Right lobe of liver (tissue), 6 donors: ENCODE measurements around the gene TBKBP1. TPM values are rescaled to one million over a fixed set of nuclear protein-coding genes. Genes with fewer than 3 reads are reported as not detected.

ENCODE experiments used
- ATAC-seq, 4 donors: fragments of 200-7000 bp; cut with Tn5 transposase; one replicate each; pipeline ENCODE4 v1.9.1; 2020; ENCODE audit warnings: mild to moderate bottlenecking in 4 of 4, moderate library complexity in 4 of 4
- DNase-seq, 3 donors: peaks; one replicate each; pipeline ENCODE4 v3.0.0-alpha.2; 2020
- H3K27ac ChIP-seq, 3 donors: fragments of 200-600 bp; one replicate each; pipeline ENCODE4 v1.8.0; 2022
- H3K27me3 ChIP-seq, 2 donors: fragments of 200-600 bp; one replicate each; pipeline ENCODE4 v1.8.0; 2022
- H3K36me3 ChIP-seq, 4 donors: fragments of 200-600 bp; sonication (generic) in 1 of 4; one replicate each; pipeline versions ENCODE4 v1.5.1 to v1.8.0; 2017 to 2022; ENCODE audit warnings: control low read depth in 1 of 4
- H3K4me1 ChIP-seq, 4 donors: fragments of 200-600 bp; sonication (generic) in 1 of 4; one replicate each; pipeline versions ENCODE4 v1.5.1 to v1.8.0; 2017 to 2022; ENCODE audit warnings: control low read depth in 1 of 4
- H3K4me3 ChIP-seq, 3 donors: fragments of 200-600 bp; one replicate each; pipeline ENCODE4 v1.8.0; 2022
- H3K9me3 ChIP-seq, 4 donors: fragments of 200-600 bp; sonication (generic) in 1 of 4; one replicate each; pipeline versions ENCODE4 v1.5.1 to v1.8.0; 2017 to 2022; ENCODE audit warnings: control low read depth in 1 of 4
- POLR2A ChIP-seq: fragments of 450-650 bp; IDR thresholded peaks from one replicate; pipeline ENCODE4 v1.6.1; 2017; ENCODE audit warnings: antibody characterized with exemption, mild to moderate bottlenecking
- WGBS: methylation state at CpG from one replicate; pipeline ENCODE4 v1.1.6; 2018; ENCODE audit warnings: low coverage, low lambda C conversion rate; ENCODE audit not compliant: insufficient coverage; ENCODE audit errors: missing lambda C conversion rate; 5-methylcytosine and 5-hydroxymethylcytosine counted together
- intact Hi-C, 2 donors: fragments of 100-400 bp; cut with DNase I; formaldehyde crosslinking; loops; one replicate each; pipeline versions ENCODE4 v1.11.2 to v1.14.1; 2022
- total RNA-seq, 6 experiments: library from RNA; depleted of rRNA in 2 of 6; stranded (reverse); fragments of >200 nt in 2 of 6; fragmentation: NEBNext Ultra II Directional in 3 of 6; extraction: Animal tissue kit (Norgen Biotek cat#: 25700) in 3 of 6; gene quantifications; one replicate each; pipeline versions ENCODE4 v1.1.0 to v1.2.4, GENCODE V29; 2016 to 2023
- TF ChIP-seq, protein P1 (sequence below), 4 donors: fragments of 200-600 bp in 3 of 4; fragments of 450-650 bp in 1 of 4; IDR thresholded peaks; one replicate each; pipeline versions ENCODE4 v1.5.1 to v1.8.0; 2016 to 2022; ENCODE audit warnings: antibody characterized with exemption in 4 of 4, mild to moderate bottlenecking in 2 of 4
- donor health status: DM: no; HTN: yes; CAD: no.
- donor health status: DM: no; HTN: no; CAD: no.
- donor health status: DM: no; HTN: no; CAD: no.
- donor health status: DM: no; HTN: yes; CAD: no.
- donor health status: DM: no; HTN: yes; CAD: no.

TBKBP1 gene
- total RNA-seq, 6 experiments from 2014 or later, result 1.2 to 3.2 (median 2.2) TPM

DNA sequence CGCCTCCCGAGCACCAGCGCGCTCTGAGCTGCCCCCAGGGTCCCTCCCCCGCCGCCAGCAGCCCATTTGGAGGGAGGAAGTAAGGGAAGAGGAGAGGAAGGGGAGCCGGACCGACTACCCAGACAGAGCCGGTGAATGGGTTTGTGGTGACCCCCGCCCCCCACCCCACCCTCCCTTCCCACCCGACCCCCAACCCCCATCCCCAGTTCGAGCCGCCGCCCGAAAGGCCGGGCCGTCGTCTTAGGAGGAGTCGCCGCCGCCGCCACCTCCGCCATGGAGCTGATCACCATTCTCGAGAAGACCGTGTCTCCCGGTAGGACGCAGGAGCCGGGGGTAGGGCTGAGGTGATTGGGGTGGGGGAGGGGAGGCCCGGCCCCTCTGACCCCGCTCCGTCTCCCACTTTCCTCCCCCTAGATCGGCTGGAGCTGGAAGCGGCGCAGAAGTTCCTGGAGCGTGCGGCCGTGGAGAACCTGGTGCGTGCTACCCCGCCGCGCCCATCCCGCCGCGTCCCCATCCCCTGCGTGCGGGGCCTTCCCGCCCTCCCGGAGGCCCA, 43.9 kb upstream of the TBKBP1 start:
- TF ChIP-seq POLR2A, result peak; percentile 17
- TF ChIP-seq, protein P1, sequence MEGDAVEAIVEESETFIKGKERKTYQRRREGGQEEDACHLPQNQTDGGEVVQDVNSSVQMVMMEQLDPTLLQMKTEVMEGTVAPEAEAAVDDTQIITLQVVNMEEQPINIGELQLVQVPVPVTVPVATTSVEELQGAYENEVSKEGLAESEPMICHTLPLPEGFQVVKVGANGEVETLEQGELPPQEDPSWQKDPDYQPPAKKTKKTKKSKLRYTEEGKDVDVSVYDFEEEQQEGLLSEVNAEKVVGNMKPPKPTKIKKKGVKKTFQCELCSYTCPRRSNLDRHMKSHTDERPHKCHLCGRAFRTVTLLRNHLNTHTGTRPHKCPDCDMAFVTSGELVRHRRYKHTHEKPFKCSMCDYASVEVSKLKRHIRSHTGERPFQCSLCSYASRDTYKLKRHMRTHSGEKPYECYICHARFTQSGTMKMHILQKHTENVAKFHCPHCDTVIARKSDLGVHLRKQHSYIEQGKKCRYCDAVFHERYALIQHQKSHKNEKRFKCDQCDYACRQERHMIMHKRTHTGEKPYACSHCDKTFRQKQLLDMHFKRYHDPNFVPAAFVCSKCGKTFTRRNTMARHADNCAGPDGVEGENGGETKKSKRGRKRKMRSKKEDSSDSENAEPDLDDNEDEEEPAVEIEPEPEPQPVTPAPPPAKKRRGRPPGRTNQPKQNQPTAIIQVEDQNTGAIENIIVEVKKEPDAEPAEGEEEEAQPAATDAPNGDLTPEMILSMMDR (IDR thresholded peaks at IDR 0.05), result no peak
- peak overlapping the region; percentile 91 to 96 (median 94) for H3K4me3 ChIP-seq
- no peaks in the 10 kb centered on the region for H3K9me3 ChIP-seq
- DNase-seq, result peak in 2 of 3 donors; percentile 61 to 72
- no peaks in the 10 kb centered on the region for H3K27me3 ChIP-seq
- WGBS, result 0% methylated on average over 4 of the region's 48 CpGs
- peaks cover 0 to 41% (median 17%) of the 10 kb centered on the region in 4 donors for H3K4me1 ChIP-seq
- H3K36me3 ChIP-seq, result peaks cover 0 to 26% (median 13%) of the 10 kb centered on the region in 4 donors
- ATAC-seq, result peak; percentile 26 to 37 (median 30)
- intact Hi-C loops, result no loop called here
- H3K27ac ChIP-seq, result peak overlapping the region; percentile 76 to 87 (median 81)

DNA sequence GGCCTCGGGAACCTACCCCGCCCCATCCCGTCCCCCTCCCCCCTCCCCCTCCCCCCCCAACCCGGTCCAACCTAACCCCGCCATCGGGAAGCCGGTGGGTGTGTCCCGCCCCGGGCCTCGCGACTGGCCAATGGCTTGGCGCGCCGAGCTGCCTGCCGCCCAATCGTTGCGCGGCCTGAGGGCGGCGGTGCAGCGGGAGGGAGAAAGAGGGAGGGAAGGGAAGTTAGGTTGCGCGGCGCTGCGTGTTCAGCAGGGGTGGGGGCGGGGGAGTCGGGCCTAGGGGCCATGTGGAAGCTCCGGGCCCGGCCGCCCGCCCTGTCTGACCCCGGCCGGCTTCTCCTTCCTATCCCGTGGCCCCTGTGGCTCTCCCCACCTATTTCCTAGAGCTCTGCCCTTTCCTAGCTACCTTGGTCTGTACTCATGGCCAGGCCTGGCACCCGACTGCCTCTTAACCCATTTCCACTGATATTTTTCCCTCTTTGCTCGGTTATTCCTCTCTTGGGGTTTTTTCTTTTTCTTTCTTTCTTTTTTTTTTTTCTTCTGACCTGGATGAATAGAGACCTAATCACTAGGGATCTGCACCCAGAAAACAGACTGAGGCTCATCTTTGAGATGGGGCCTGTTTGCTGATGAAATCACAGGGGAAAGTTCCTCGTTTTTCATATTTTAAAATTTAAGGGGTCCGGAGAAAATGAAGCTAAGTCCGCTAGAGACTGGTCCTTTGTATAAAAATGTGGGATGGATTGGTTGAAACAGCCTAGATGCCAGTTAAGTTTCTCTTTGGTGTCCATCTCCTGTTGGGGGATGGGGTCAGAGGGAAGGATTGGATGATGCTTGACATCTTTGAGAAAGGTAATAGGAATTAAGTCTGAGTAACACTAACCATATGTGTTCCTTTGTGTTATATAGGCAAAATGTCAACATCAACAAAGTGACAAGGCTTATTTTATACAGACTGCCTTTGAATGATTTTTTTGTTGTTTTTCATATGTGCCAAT, 43.1 kb upstream of the TBKBP1 start:
- DNase-seq, result peak; percentile 98
- intact Hi-C loops, result no loop called here
- peak; percentile 63 to 75 (median 69) for ATAC-seq
- 1% methylated on average over 18 of the region's 39 CpGs for WGBS
- H3K4me1 ChIP-seq, result peaks cover 0 to 47% (median 21%) of the 10 kb centered on the region in 4 donors
- no peaks in the 10 kb centered on the region for H3K27me3 ChIP-seq
- H3K36me3 ChIP-seq, result peaks cover under 1 to 34% (median 16%) of the 10 kb centered on the region in 4 donors
- H3K9me3 ChIP-seq, result no peaks in the 10 kb centered on the region
- peak overlapping the region; percentile 76 to 87 (median 81) for H3K27ac ChIP-seq
- TF ChIP-seq, protein P1 (IDR thresholded peaks at IDR 0.05), result peak in 1 of 4 donors; percentile 6
- TF ChIP-seq POLR2A, result no peak
- H3K4me3 ChIP-seq, result peak overlapping the region; percentile 91 to 96 (median 94)

DNA sequence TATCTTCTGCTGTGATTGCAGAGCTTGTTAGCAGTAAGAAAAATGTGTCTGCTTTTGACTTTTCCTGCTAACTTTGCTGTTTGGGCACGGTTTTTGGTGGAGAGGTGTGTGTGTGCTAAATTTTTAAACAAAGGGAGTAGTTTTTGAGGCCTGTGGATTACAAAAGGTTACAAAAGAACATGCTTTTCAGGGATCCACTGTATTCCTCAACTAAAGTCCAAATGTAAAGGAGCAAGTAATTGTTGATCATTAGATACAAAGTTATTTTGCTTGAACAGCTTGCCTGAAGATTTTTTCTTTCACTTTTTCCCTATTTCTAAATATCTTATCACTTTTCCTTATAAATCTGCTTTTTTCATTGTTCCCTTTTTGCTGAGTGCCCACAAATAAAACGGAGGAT, 42.3 kb upstream of the TBKBP1 start:
- intact Hi-C loops, result no loop called here
- 30% methylated on average over 2 of the region's 2 CpGs for WGBS
- Histone ChIP-seq H3K4me1 (peaks cover 0 to 47% (median 22%) of the 10 kb centered on the region in 4 donors), H3K27ac (no peak overlapping the region), H3K36me3 (peaks cover 2 to 43% (median 18%) of the 10 kb centered on the region in 4 donors), H3K4me3 (peak overlapping the region in 1 of 3 donors; percentile 96), H3K9me3 (no peaks in the 10 kb centered on the region), H3K27me3 (no peaks in the 10 kb centered on the region)
- ATAC-seq (no peak), DNase-seq (no peak)
- TF ChIP-seq, protein P1 (IDR thresholded peaks at IDR 0.05), result no peak
- no peak for TF ChIP-seq POLR2A

DNA sequence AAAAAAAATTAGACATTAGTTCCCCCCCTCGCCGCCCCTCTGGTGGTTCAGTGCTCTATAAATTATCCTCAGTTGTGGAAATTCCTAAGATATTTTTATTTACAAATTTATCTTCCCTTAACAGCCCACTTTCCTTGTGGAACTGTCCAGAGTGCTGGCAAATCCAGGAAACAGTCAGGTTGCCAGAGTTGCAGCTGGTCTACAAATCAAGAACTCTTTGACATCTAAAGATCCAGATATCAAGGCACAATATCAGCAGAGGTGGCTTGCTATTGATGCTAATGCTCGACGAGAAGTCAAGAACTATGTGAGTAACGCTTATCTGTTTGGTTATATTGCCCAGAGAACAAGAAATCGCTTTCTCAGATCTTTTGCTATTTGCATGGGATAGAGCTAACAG, 41.4 kb upstream of the TBKBP1 start:
- TF ChIP-seq, protein P1 (IDR thresholded peaks at IDR 0.05), result no peak
- TF ChIP-seq POLR2A, result no peak
- intact Hi-C loops, result no loop called here
- Histone ChIP-seq H3K4me3 (no peak overlapping the region), H3K27me3 (no peaks in the 10 kb centered on the region), H3K9me3 (no peaks in the 10 kb centered on the region), H3K36me3 (peaks cover 5 to 52% (median 25%) of the 10 kb centered on the region in 4 donors), H3K27ac (no peak overlapping the region), H3K4me1 (peaks cover 0 to 47% (median 22%) of the 10 kb centered on the region in 4 donors)
- no peak for DNase-seq
- WGBS, result 81% methylated on average over 6 of the region's 6 CpGs
- ATAC-seq, result no peak
